GM10847 (cell line): Measurements from ENCODE around the gene UBR3.

Source experiments
- POLR2A ChIP-seq: IDR thresholded peaks from 2 replicates; pipeline ENCODE4 v1.6.1; 2011; ENCODE audit not compliant: insufficient read length; ENCODE audit errors: extremely low read depth

UBR3 gene

DNA sequence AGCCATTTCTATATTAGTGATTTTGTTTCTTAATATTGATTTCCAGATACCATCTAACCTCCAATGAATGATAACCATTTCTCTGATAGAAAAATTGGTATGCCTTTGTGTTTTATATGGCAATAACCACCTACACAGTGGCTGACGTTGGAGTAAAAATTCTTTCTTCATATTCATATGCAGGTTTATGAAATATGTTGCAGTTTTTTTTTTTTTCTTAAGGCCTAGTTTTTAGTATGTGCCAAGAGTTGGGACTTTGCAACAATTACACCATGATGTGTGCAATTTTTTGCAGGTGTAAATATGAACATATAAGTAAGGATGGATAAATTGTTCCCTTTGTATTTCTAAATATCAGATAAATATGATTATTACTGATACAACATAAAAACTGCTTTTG is 187.5 kb downstream of the UBR3 start:
- TF ChIP-seq POLR2A, result no peak

- TF ChIP-seq POLR2A, result no peak
Observed at GRCh38 chr2:170017860-170018532, 190.7 kb downstream of the UBR3 start.

DNA sequence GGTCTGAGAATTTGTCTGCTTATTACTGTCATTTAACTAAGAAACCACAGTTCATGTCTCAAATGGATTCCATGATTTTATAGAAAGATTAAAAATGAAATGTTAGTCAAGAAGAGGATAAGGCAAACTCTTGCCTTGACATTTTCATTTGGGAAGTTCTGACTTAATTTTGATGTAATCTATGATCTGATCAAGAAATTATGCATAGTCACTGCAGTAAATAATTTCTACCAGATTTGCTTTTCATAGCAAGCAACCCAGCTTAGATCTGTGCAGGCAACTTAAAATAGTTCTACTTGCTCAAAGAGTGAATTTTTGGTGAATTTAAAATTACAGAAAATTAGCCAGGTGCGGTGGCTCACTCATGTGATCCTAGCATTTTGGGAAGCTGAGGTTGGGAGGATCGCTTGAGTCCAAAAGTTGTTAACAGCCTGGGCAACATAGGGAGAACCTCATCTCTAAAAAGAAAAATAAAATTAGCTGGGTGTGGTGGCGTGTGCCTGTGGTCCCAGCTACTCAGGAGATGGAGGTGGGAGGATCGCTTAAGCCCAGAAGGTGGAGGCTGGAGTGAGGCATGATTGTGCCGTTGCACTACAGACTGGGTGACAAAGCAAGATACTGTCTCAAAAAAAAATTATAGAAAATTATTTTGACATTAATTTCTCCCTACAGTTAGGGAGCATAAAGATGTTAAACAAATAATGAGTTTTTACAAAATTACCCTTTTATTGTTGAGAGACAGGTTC is 192.0 kb downstream of the UBR3 start:
- TF ChIP-seq POLR2A, result no peak

DNA sequence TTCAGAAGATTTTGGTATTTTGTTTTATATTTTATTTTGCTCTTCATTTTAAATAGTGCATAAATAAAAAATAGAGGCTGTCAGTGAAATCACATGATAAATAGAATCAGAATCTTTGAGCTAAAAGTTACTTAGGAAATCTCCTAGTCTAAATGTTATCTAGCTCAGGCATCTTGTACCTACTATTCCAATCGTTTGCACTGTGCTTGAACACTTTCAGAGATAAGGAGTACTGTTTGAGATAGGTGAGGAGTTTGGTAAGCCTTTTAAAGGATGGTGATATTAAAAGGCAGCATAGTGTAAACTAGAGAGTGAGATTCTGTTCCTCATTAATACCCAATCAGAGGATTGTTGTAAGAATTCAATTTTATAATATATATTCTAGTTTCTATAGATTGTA is 193.5 kb downstream of the UBR3 start:
- TF ChIP-seq POLR2A, result no peak

DNA sequence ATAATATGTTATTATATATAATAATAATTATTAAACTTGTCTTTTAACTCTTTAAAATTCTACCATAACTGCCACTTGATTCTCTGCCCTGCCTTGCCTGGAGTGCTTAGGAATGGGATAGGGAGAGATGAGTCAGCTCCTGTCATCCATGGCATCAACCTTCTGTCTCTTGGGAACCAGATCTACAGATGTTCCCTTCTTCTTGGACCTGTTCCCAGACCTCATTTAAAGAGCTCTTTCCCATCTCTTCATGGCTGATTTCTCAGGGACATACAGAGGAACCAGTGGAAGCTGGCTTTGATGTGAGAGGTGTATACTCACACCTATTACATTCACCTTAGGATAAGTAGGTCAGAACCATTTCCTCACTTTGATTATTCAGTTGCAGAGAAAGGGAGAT is 195.4 kb downstream of the UBR3 start:
- no peak for TF ChIP-seq POLR2A

DNA sequence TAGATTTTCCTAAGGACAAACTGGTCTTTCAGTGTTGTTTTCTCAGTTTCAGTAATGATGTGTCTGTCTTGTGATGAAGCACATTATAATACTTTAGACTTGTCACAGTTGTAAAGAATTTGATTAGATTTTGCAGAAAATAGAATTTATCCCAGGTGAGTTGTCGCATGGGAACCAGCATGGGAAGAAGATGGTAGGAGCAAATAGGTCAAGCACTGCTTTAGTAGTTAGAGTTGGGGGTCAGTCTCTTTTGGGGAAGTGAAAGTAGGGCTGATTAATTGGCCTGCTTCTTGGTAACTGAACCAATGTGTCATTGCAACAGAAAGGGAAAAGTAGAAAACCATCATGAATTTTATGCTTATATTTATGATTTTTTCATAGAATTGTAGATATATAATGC is 197.5 kb downstream of the UBR3 start:
- no peak for TF ChIP-seq POLR2A

GRCh38 chr2:170025223-170025622 is 198.0 kb downstream of the UBR3 start:
- TF ChIP-seq POLR2A, result no peak

DNA sequence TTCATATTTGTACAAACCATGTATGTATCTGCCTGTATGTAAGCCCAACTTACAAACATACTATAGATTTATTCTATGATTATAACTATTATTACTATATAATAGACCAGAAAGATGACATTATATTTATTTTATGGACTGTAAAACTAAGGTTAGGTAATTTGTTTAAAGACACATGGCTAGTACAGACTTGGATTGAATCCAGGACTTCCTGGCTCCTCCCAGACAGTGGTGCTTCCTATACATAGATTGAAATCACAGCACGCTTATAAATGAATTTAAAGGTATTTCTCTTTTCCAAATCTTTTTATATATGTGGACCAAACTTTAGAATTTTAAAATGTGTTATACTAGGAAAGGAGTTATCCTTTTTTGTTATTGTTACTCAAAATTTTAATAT is 199.1 kb downstream of the UBR3 start:
- no peak for TF ChIP-seq POLR2A

DNA sequence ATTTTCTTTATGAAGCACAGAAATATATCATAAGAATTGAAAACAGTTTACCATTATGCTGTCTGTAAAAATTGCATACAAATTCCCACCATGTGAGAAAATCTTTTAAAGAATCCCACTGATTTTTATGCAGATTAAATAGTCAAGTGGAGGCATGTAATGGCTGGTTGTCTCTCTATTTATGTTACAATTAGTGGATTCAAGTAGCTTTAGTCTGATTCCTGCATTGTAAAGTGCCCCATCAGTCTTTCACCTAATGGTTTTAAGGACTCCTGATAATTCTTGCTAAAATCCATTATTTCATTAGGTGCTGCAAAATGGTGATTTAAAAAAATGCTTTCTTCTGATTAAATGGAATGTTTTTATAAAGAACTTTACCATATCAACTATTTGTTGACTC is 202.3 kb downstream of the UBR3 start:
- no peak for TF ChIP-seq POLR2A

DNA sequence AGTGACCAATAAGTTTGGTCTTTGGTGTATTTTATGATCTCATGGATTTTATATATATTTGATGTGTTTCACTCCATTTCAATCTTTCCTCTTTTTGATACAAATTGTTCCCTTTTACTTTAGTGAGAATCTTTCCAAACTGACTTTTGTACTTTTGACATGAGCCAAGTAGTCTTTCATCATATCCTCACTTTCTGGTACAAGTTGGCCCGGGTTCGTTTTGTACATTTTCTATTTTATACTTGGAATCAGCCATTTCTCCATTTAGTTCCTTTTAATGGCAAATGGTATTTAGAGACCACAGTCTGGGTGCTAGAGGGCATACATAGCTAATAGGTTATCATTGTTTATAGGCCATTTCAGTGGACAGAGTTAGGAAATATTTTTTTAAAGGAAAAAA is 202.8 kb downstream of the UBR3 start:
- no peak for TF ChIP-seq POLR2A

GRCh38 chr2:170031288-170031687 is 204.0 kb downstream of the UBR3 start:
- TF ChIP-seq POLR2A, result no peak

GRCh38 chr2:170034596-170034995 is 207.3 kb downstream of the UBR3 start:
- TF ChIP-seq POLR2A, result no peak

DNA sequence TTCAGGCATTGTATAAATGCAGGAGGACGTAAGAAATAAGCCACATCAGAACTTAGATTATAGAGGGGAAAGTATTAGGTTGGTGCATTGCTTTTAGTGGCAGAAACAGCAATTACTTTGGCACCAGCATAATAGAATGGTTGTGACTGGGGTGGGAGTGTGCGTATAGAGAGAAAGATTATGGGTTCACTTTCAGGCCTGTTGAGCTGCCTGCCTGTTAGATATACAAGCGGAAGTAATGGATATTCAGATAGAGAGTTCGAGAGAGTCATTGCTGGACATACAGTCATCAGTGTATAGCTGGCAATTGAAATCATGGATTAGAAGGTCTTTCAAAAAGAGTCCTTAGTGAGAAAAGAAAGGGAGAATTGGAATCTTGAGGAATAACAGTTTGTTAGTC is 211.5 kb downstream of the UBR3 start:
- no peak for TF ChIP-seq POLR2A

DNA sequence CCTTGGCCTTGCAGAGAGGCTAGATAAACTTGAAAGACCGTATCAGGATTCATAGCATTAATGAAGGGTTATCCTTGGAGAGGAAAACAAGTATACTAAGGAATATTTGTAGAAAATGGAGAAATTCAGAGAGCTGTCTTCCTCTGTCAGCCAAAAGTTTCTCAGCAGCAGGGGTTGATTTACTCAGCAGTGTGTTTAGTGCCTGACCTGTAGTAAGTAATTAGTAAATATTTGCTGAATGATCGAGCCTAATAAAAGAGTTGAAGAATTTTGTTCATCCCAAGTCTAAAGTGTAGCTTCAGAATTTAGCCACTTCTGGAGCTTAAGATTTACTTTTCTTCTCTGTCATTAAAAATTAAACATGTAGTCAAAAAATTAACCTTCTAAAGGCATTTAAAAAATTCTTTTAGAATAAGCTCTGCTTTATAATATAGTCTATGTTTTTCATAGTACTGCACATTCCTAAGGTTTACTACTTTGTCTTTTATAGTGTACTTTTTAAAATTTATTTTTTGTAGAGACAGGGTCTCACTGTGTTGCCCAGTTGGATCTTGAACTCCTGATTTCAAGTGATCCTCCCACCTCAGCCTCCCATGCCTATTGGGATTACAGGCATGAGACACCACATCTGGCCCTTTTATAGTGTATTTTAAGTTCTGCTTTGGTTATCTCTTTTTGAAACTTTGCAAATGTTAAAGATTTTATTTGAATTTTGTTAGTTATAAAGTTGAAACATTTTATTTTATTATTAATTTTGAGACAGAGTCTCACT is 212.3 kb downstream of the UBR3 start:
- TF ChIP-seq POLR2A, result no peak

- no peak for TF ChIP-seq POLR2A
Observed at GRCh38 chr2:170044751-170045478, 217.7 kb downstream of the UBR3 start.

- TF ChIP-seq POLR2A, result no peak
Observed at GRCh38 chr2:170047331-170048065, 220.2 kb downstream of the UBR3 start.
